CD4-positive, alpha-beta T cell treated with Interleukin-2 at 100 ng/mL for 4 hours (primary cell): ENCODE results near the gene CCDC43.
A peak's percentile ranks its signal among the peaks of the same experiment; 100 is the strongest.
"Not testable (repeated sequence)": the region's sequence is repeated elsewhere in the genome, so short reads cannot be mapped to it uniquely, and the experiment has no call there.

Experiments
- DNase-seq: peaks from one replicate; pipeline ENCODE4 v3.0.0-alpha.2; 2020; ENCODE audit warnings: low spot score

CCDC43 gene, protein sequence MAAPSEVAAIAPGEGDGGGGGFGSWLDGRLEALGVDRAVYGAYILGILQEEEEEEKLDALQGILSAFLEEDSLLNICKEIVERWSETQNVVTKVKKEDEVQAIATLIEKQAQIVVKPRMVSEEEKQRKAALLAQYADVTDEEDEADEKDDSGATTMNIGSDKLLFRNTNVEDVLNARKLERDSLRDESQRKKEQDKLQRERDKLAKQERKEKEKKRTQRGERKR

GRCh38 chr17:44689477-44690217, at the start of gene CCDC43:
Gene CCDC43 (minus strand): TSS chr17:44689776. CDS start chr17:44689753, 23 bp downstream.
- DNase-seq: peak; percentile 93

GRCh38 chr17:44738214-44738906, 48.8 kb upstream of the CCDC43 start:
- no peak for DNase-seq

DNA sequence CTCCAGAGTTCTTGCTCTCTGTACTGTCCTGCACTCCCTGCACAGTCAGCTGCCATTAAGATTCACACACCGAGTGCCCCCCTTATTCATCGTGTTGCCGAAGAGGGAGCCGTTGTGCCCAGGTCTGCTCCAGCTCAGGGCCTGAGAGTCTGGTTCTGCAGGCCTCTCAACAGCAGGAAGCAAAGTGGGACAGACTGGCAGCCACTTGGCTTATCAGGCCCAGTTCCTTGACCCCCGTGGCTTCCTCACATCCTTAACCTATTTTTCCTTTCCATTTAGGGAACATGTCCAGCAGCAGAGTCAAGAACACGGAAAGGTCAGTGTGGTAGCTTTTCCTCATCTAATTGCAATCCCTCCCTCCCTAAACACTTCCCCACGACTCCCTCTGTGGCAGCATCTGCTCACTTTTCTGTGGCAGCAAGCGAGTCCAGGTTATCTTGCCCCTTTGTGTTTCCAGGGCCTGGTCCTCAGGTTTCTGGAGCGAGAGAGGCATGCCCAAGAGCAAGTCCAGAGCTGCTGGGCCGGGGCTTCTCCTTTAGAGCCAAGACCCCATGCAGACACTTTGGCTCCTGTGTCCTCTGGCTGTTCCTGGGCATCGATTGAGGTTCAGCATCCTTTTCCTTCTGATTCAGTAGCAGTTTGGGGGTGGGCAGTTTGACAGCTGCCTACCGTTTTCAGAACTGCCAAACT, 47.1 kb upstream of the CCDC43 start:
- DNase-seq: no peak

GRCh38 chr17:44734272-44734671, 44.7 kb upstream of the CCDC43 start:
- no peak for DNase-seq

GRCh38 chr17:44733753-44734152, 44.2 kb upstream of the CCDC43 start:
- no peak for DNase-seq

DNA sequence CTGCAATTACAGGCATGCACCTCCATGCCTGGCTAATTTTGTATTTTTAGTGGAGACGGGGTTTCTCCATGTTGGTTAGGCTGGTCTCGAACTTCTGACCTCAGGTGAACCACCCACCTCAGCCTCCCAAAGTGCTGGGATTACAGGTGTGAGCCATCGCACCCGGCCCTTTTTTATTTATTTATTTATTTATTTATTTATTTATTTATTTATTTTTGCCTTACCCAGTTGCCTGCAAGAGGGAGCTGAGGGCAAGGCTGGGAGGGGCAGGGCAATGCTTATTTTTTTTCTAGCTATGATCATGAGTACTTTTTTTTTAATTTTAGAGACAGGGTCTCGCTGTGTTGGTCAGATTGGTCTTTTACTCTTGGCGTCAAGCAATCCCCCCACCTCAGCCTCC, 36.5 kb upstream of the CCDC43 start:
- DNase-seq: not testable (repeated sequence)

GRCh38 chr17:44722254-44722653, 32.7 kb upstream of the CCDC43 start:
- no peak for DNase-seq

DNA sequence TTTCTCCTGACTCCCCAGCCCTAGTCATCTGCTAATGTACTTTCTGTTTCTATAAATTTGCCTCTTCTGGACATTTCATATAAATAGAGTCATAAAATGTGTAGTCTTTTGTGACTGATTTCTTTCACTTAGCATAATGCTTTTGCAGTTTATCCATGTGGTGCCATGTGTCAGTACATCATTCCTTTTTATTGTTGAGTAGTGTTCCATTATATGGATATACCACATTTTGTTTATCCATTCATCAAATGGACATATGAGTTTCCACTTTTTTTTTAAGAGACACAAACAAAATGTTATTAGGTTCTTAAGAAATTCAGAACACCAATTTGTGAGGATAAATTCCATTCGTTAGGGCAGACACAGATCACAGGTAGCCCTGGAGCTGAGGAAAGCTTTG, 29.9 kb upstream of the CCDC43 start:
- no peak for DNase-seq

DNA sequence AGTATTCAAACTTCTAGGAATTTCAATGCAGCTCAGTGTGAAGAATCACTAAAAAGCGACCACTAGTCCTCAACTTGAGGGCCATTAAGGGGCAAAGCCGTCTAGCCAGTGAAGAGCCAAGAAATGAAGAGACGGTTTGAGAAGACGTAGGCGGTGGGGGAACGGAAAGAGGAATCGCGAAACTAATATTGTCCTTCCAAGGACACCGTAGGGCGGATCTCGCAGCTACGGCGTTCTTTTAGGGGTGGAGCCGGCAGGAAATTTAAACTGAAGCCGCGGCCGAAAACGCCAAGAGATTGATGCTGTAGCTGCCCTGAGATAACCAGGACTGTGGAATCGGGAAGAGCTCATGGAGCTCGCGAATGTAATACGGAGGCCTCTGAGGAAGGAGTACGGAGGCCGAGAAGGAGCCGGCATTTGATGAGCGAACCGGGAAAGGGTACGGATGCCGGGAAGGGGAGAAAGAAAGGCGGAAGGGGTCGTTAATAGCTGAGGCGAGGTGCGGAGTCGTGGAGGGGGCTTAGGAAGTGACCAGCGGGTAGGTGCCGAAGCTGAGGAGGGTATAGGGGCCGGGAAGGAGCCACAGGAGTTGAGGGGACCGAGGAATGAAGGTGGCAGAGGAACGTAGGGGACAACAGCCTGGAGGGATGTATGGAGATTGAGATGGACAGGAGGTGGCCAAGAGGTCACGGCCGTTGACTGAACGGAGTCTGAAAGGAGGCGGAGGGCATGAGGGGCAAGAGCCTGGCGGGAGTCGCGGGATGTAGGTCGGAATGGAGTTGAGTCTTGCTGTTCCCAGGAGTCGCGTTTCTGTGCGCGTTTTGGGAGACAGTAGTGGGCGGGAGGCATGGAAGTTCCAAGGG, 19.1 kb upstream of the CCDC43 start, which contains the start of gene DBF4B:
DBF4B (plus strand) TSS at position 265 of the 863 bp plus-strand sequence; CDS start at position 421, 156 bp downstream.
- peak; percentile 92 for DNase-seq

DNA sequence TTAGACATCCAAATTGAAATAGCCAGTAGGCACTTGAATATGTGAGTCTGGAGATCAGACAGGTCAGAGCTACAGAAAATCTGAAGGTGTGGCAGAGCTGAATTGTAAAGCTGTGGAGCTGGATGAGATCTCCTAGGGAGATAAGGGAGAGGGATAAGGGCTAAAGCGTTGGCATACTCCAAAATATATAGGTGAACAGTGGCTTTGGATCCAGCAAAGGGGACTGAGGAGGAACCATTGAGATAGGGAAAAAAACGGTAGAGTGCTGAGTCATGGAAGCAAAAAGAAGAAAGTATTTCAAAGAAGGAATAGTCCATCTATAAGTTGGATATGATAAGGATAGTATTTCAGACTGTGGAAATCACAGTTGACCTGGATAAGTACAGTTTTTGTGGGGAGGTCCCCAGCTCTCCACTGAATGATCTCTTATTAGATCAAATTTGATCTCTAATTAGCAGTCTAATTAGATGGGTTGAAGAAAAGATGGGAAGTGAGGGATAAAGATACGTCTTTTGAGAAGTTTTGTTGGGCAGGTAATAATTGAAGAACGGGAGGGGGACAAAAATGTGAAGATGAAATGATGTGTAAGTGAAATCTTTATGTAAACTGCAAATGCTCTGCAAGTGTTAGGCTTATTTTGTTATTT, 18.3 kb upstream of the CCDC43 start:
- no peak for DNase-seq

DNA sequence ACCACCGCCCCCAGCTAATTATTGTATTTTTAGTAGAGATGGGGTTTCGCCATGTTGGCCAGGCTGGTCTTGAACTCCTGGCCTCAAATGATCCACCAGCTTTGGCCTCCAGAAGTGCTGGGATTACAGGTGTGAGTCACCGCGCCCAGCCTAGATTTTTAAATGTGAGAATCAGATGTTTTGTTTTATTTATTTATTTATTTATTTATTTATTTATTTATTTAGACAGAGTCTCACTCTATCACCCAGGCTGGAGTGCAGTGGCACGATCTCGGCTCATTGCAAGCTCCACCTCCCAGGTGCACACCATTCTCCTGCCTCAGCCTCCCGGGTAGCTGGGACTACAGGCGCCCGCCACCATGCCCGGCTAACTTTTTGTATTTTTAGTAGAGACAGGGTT, 10.7 kb upstream of the CCDC43 start:
- not testable (repeated sequence) for DNase-seq

GRCh38 chr17:44693609-44694008, 4.0 kb upstream of the CCDC43 start:
- no peak for DNase-seq

DNA sequence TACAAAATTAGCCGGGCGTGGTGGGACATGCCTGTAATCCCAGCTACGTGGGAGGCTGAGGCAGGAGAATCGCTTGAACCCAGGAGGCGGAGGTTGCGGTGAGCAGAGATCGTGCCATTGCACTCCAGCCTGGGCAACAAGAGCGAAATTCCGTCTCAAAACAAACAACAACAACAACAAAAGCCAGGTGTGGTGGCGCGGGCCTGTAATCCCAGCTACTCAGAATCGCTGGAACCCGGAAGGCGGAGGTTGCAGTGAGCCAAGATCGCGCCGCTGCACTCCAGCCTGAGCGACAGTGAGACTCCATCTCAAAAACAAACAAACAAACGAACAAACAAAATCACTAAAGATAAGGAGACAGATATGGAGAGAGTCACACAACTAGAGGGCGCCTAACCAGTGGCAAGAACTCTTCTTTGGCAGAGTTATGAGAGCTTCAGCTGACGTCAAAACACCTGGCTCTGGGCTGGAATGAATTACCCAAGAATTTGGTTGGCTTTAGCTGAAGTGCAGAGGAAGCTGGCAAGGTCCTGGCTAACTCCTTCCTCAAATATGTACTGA, 1.2 kb upstream of the CCDC43 start:
- DNase-seq: peak; percentile 9

DNA sequence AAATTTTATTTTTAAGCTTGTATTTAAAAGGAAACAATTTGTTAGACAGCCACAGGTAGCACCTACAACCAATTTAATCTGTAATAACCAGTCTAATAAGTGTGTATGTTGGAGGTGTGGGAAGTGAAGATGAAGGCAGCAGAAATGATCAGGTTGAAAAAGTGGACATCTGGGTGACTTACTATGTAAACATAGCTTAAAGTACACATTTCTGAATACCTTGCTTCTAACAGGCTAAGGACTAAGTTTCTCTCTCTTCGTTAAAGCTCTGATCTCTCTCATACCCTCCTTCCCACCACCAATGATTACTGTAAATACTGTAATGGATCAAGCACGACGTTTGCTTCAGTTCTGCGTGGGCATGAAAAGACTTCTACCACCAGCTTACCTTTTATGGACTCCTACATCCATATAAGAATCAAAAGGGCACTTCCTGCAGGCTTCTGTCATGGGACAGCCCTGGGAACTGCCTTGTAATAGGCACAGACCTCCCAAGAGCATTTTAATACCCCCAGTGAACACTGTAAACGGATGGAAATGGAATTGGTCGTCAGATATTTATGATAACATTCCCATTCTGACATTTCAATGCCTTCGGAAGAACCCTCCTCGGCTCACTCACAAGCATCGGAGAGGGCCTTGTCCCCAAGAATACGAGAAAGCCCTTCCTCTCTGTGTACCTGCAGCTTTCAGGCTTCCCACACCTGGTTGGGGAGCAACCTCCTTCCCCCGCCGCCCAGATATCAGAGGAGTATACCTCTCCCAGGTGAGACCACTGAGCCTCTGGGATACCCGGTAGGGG, 700 bp downstream of the CCDC43 start:
- DNase-seq: no peak

DNA sequence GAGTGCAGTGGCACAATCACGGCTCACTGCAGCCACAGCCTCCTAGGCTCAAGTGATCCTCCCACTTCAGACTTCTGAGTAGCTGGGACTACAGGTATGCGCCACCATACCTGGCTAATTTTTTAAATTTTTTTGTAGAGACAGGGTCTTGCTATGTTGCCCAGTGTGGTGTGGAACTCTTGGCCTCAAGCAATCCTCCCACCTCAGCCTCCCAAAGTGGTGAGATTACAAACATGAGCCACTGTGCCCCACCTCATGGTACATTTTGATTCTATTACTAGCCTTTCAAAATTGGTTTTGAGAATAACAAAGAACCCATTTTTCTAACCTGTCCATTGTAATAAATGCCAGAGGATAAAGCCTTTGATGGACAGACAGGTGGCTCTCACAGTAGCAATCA, 1.4 kb downstream of the CCDC43 start:
- DNase-seq: no peak

- DNase-seq: no peak
These were observed 1.8 kb downstream of the CCDC43 start for GRCh38 chr17:44687756-44688155.

DNA sequence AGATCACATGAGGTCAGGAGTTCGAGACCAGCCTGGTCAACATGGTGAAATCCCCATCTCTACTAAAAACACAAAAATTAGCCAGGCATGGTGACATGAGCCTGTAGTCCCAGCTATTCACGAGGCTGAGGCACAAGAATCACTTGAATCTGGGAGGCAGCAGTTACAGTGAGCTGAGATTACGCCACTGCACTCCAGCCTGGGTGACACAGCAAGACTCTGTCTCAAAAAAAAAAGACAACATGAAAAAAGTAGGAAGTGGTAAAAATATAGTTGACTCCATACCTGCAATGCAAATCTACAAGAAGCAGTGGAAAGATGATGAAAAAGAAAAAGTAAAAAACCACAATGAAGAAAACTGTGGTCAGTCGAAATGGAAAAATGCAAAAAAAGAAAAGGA, 6.3 kb downstream of the CCDC43 start:
- DNase-seq: not testable (repeated sequence)

DNA sequence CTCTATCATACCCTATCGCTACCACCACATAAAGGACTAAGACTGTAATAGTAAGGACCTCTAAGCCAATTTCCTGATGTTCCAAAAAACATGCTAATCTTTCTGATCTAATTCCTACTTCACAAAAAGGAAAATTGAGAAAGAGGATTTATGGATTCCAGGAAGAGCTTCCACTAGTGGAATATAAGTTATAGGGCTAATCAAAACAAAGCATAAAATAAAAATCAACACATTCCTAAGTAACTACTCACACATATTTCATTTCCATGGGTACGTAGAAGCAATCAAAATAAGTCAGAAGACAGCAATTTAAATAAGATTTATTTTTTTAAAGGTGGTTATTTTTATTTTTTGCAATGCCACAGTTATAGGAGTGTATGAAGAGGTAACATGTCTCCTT, 12.4 kb downstream of the CCDC43 start:
- DNase-seq: no peak

GRCh38 chr17:44673893-44674292, 15.7 kb downstream of the CCDC43 start:
- no peak for DNase-seq
